ENCODE measurements around the gene ELAVL1. TPM values are rescaled to one million over a fixed set of nuclear protein-coding genes. Genes with fewer than 3 reads are reported as not detected.

Gene ELAVL1
- polyA plus RNA-seq, 2 donors, result 6.5 to 25.8 TPM

GRCh38 chr19:7982103-7982502 lies 23.3 kb downstream of the ELAVL1 start:
- WGBS, 2 donors, result 87 to 88% methylated on average over 10 of the region's 10 CpGs
- Histone ChIP-seq H3K27ac (ENCODE audit: low read depth in 2 of 2, low read length in 1 of 2) (no peak overlapping the region), H3K4me1 (ENCODE audit: control insufficient read depth in 2 of 2, insufficient read depth in 2 of 2, low read length in 1 of 2) (peaks cover under 1 to 2% of the 10 kb centered on the region in 2 donors), H3K4me3 (ENCODE audit: low read depth in 1 of 2, low read length in 2 of 2) (no peak overlapping the region), H3K9me3 (ENCODE audit: control insufficient read depth in 2 of 2, insufficient read depth in 1 of 2, low read depth in 1 of 2, low read length in 1 of 2) (no peaks in the 10 kb centered on the region), H3K36me3 (ENCODE audit: control insufficient read depth in 2 of 2, insufficient read depth in 2 of 2, low read length in 1 of 2) (peaks cover 29 to 71% of the 10 kb centered on the region in 2 donors), H3K27me3 (ENCODE audit: control insufficient read depth in 1 of 2, insufficient read depth in 2 of 2, low read length in 2 of 2) (no peaks in the 10 kb centered on the region)

- Histone ChIP-seq H3K4me1 (ENCODE audit: control insufficient read depth in 2 of 2, insufficient read depth in 2 of 2, low read length in 1 of 2) (no peaks in the 10 kb centered on the region), H3K36me3 (ENCODE audit: control insufficient read depth in 2 of 2, insufficient read depth in 2 of 2, low read length in 1 of 2) (peaks cover 29 to 73% of the 10 kb centered on the region in 2 donors), H3K9me3 (ENCODE audit: control insufficient read depth in 2 of 2, insufficient read depth in 1 of 2, low read depth in 1 of 2, low read length in 1 of 2) (no peaks in the 10 kb centered on the region), H3K27me3 (ENCODE audit: control insufficient read depth in 1 of 2, insufficient read depth in 2 of 2, low read length in 2 of 2) (no peaks in the 10 kb centered on the region), H3K27ac (ENCODE audit: low read depth in 2 of 2, low read length in 1 of 2) (no peak overlapping the region), H3K4me3 (ENCODE audit: low read depth in 1 of 2, low read length in 2 of 2) (no peak overlapping the region)
- WGBS, 2 donors, result 91 to 93% methylated on average over 7 of the region's 7 CpGs
Observed at GRCh38 chr19:7981661-7982060, 23.8 kb downstream of the ELAVL1 start.

DNA sequence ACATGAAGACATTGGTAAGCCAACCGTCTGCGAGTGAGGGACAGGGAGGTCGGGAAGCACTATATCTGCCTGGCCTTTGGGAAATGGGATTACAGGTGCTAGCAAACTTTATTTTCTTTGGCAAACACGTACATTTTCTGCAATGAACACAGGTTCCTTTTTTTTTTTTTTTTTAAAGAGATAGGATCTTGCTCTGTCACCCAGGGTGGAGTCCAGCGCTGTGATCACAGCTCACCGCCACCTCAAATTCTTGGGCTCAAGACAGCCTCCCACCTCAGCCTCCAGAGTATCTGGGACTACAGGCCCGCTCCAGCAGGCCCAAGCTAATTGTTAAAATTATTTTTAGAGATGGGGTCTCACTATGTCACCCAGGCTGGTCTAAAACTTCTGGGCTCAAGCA lies 24.2 kb downstream of the ELAVL1 start:
- peaks cover 29 to 73% of the 10 kb centered on the region in 2 donors for H3K36me3 ChIP-seq (ENCODE audit: control insufficient read depth in 2 of 2, insufficient read depth in 2 of 2, low read length in 1 of 2)
- no peaks in the 10 kb centered on the region for H3K27me3 ChIP-seq (ENCODE audit: control insufficient read depth in 1 of 2, insufficient read depth in 2 of 2, low read length in 2 of 2)
- H3K4me1 ChIP-seq (ENCODE audit: control insufficient read depth in 2 of 2, insufficient read depth in 2 of 2, low read length in 1 of 2), result no peaks in the 10 kb centered on the region
- H3K4me3 ChIP-seq (ENCODE audit: low read depth in 1 of 2, low read length in 2 of 2), result no peak overlapping the region
- H3K27ac ChIP-seq (ENCODE audit: low read depth in 2 of 2, low read length in 1 of 2), result no peak overlapping the region
- 77 to 85% methylated on average over 7 of the region's 7 CpGs for WGBS, 2 donors
- no peaks in the 10 kb centered on the region for H3K9me3 ChIP-seq (ENCODE audit: control insufficient read depth in 2 of 2, insufficient read depth in 1 of 2, low read depth in 1 of 2, low read length in 1 of 2)

- Histone ChIP-seq H3K27ac (ENCODE audit: low read depth in 2 of 2, low read length in 1 of 2) (no peak overlapping the region), H3K9me3 (ENCODE audit: control insufficient read depth in 2 of 2, insufficient read depth in 1 of 2, low read depth in 1 of 2, low read length in 1 of 2) (no peaks in the 10 kb centered on the region), H3K4me3 (ENCODE audit: low read depth in 1 of 2, low read length in 2 of 2) (no peak overlapping the region), H3K4me1 (ENCODE audit: control insufficient read depth in 2 of 2, insufficient read depth in 2 of 2, low read length in 1 of 2) (no peaks in the 10 kb centered on the region), H3K27me3 (ENCODE audit: control insufficient read depth in 1 of 2, insufficient read depth in 2 of 2, low read length in 2 of 2) (no peaks in the 10 kb centered on the region), H3K36me3 (ENCODE audit: control insufficient read depth in 2 of 2, insufficient read depth in 2 of 2, low read length in 1 of 2) (peaks cover 24 to 69% of the 10 kb centered on the region in 2 donors)
- WGBS, 2 donors, result 87 to 88% methylated on average over 12 of the region's 12 CpGs
Observed at GRCh38 chr19:7980635-7981121, 24.8 kb downstream of the ELAVL1 start.

DNA sequence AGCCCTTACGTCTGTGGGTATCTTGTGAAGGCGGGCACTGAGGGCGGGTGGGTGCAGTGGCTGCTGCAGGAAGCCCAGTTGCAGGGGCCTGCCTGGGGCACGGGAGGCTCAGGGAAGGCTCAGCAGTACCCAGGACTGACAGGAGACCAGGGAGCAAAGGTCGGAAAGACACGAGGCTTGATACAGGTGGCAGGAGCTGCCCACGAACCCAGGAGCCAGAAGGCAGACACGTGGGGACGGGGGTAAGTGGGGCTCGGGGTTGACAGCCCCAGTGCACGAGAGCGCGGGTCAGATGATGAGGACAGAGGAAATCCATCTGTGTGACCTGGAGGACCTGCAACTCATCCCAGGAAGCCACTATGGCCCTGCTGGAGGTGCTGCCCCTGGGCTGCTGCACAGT lies 25.3 kb downstream of the ELAVL1 start:
- H3K36me3 ChIP-seq (ENCODE audit: control insufficient read depth in 2 of 2, insufficient read depth in 2 of 2, low read length in 1 of 2), result peaks cover 22 to 66% of the 10 kb centered on the region in 2 donors
- H3K27ac ChIP-seq (ENCODE audit: low read depth in 2 of 2, low read length in 1 of 2), result no peak overlapping the region
- H3K27me3 ChIP-seq (ENCODE audit: control insufficient read depth in 1 of 2, insufficient read depth in 2 of 2, low read length in 2 of 2), result no peaks in the 10 kb centered on the region
- WGBS, 2 donors, result 84 to 91% methylated on average over 13 of the region's 13 CpGs
- no peaks in the 10 kb centered on the region for H3K4me1 ChIP-seq (ENCODE audit: control insufficient read depth in 2 of 2, insufficient read depth in 2 of 2, low read length in 1 of 2)
- H3K9me3 ChIP-seq (ENCODE audit: control insufficient read depth in 2 of 2, insufficient read depth in 1 of 2, low read depth in 1 of 2, low read length in 1 of 2), result no peaks in the 10 kb centered on the region
- H3K4me3 ChIP-seq (ENCODE audit: low read depth in 1 of 2, low read length in 2 of 2), result no peak overlapping the region

GRCh38 chr19:7979559-7979958 lies 25.9 kb downstream of the ELAVL1 start:
- no peaks in the 10 kb centered on the region for H3K4me1 ChIP-seq (ENCODE audit: control insufficient read depth in 2 of 2, insufficient read depth in 2 of 2, low read length in 1 of 2)
- H3K4me3 ChIP-seq (ENCODE audit: low read depth in 1 of 2, low read length in 2 of 2), result no peak overlapping the region
- H3K9me3 ChIP-seq (ENCODE audit: control insufficient read depth in 2 of 2, insufficient read depth in 1 of 2, low read depth in 1 of 2, low read length in 1 of 2), result no peaks in the 10 kb centered on the region
- 84 to 87% methylated on average over 8 of the region's 8 CpGs for WGBS, 2 donors
- no peaks in the 10 kb centered on the region for H3K27me3 ChIP-seq (ENCODE audit: control insufficient read depth in 1 of 2, insufficient read depth in 2 of 2, low read length in 2 of 2)
- H3K36me3 ChIP-seq (ENCODE audit: control insufficient read depth in 2 of 2, insufficient read depth in 2 of 2, low read length in 1 of 2), result peaks cover 22 to 69% of the 10 kb centered on the region in 2 donors
- H3K27ac ChIP-seq (ENCODE audit: low read depth in 2 of 2, low read length in 1 of 2), result no peak overlapping the region

GRCh38 chr19:7979011-7979410 lies 26.4 kb downstream of the ELAVL1 start:
- Histone ChIP-seq H3K27me3 (ENCODE audit: control insufficient read depth in 1 of 2, insufficient read depth in 2 of 2, low read length in 2 of 2) (no peaks in the 10 kb centered on the region), H3K4me1 (ENCODE audit: control insufficient read depth in 2 of 2, insufficient read depth in 2 of 2, low read length in 1 of 2) (no peaks in the 10 kb centered on the region), H3K36me3 (ENCODE audit: control insufficient read depth in 2 of 2, insufficient read depth in 2 of 2, low read length in 1 of 2) (peaks cover 22 to 67% of the 10 kb centered on the region in 2 donors), H3K4me3 (ENCODE audit: low read depth in 1 of 2, low read length in 2 of 2) (no peak overlapping the region), H3K9me3 (ENCODE audit: control insufficient read depth in 2 of 2, insufficient read depth in 1 of 2, low read depth in 1 of 2, low read length in 1 of 2) (no peaks in the 10 kb centered on the region), H3K27ac (ENCODE audit: low read depth in 2 of 2, low read length in 1 of 2) (no peak overlapping the region)
- 64 to 67% methylated on average over 10 of the region's 10 CpGs for WGBS, 2 donors

DNA sequence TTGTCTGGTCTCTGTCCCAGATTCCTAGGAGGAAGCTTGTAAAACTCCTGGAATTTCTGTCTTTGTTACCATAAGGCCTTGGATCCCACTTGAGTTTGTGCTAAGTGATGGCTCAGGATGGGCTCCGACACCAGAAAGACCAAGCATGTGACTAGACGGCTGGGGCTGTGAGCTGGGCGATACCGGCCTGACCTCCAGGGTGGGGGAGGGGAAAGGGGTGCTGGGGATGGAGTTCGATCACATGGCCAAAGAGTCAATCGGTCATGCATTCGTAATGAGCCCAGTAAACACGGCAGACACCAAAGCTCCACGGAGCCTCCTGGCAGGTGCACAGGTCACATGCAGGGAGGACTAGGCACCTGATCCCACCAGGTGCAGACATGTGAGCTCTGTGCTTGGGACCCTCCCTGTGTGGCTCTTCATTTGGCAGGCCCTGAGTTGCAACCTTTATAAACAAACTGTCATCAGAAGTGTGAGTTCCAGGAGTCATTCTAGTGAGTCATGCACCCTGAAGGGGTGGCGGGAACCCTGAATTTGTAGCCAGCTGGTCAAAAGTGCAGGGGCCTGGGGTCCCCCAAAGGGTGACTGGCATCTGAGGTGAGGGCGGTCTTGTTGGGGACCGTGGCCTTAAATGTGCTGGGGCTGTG lies 27.1 kb downstream of the ELAVL1 start:
- Histone ChIP-seq H3K4me3 (ENCODE audit: low read depth in 1 of 2, low read length in 2 of 2) (no peak overlapping the region), H3K36me3 (ENCODE audit: control insufficient read depth in 2 of 2, insufficient read depth in 2 of 2, low read length in 1 of 2) (peaks cover 22 to 65% of the 10 kb centered on the region in 2 donors), H3K4me1 (ENCODE audit: control insufficient read depth in 2 of 2, insufficient read depth in 2 of 2, low read length in 1 of 2) (no peaks in the 10 kb centered on the region), H3K27ac (ENCODE audit: low read depth in 2 of 2, low read length in 1 of 2) (no peak overlapping the region), H3K27me3 (ENCODE audit: control insufficient read depth in 1 of 2, insufficient read depth in 2 of 2, low read length in 2 of 2) (no peaks in the 10 kb centered on the region), H3K9me3 (ENCODE audit: control insufficient read depth in 2 of 2, insufficient read depth in 1 of 2, low read depth in 1 of 2, low read length in 1 of 2) (no peaks in the 10 kb centered on the region)
- WGBS, 2 donors, result 75 to 79% methylated on average over 12 of the region's 12 CpGs

- H3K9me3 ChIP-seq (ENCODE audit: control insufficient read depth in 2 of 2, insufficient read depth in 1 of 2, low read depth in 1 of 2, low read length in 1 of 2), result no peaks in the 10 kb centered on the region
- WGBS, 2 donors, result 94 to 96% methylated on average over 6 of the region's 6 CpGs
- no peaks in the 10 kb centered on the region for H3K4me1 ChIP-seq (ENCODE audit: control insufficient read depth in 2 of 2, insufficient read depth in 2 of 2, low read length in 1 of 2)
- no peak overlapping the region for H3K27ac ChIP-seq (ENCODE audit: low read depth in 2 of 2, low read length in 1 of 2)
- H3K27me3 ChIP-seq (ENCODE audit: control insufficient read depth in 1 of 2, insufficient read depth in 2 of 2, low read length in 2 of 2), result no peaks in the 10 kb centered on the region
- peaks cover 22 to 59% of the 10 kb centered on the region in 2 donors for H3K36me3 ChIP-seq (ENCODE audit: control insufficient read depth in 2 of 2, insufficient read depth in 2 of 2, low read length in 1 of 2)
- no peak overlapping the region for H3K4me3 ChIP-seq (ENCODE audit: low read depth in 1 of 2, low read length in 2 of 2)
Observed at GRCh38 chr19:7977723-7978040, 27.8 kb downstream of the ELAVL1 start.

DNA sequence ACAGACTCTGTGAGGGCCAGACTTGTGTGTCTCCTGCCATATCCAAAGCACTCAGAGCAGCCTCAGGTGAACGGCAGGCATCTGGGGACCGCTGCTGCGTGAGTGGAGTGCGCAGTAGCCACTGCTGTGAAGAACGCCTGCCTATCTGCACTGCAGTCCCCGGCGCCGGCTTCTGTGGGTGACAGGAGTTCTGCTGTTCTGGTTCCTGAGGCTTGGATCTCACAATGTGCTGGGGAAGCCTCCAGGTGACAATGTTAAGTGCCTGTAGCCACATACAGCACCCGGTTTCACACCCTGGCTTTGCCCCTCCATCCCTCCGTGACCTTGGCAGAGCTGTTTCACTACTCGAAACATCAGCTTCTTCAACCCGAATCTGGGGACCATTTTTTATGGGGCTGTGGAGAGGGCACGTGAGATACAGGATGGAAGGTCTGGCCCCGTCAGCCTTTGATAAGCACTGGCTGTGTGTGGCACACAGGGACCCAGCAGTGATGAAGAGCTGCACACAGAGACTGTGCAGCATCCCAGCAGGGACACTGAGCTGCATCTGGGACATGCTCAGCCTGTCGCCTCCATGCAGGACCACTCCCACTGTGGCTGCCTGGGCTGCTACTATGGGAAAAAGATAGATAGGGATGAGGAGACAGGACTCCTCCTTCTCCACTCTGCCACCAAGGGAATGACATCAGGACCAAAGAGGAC lies 28.3 kb downstream of the ELAVL1 start:
- H3K36me3 ChIP-seq (ENCODE audit: control insufficient read depth in 2 of 2, insufficient read depth in 2 of 2, low read length in 1 of 2), result peaks cover 22 to 59% of the 10 kb centered on the region in 2 donors
- WGBS, 2 donors, result 97% methylated on average over 15 of the region's 15 CpGs
- H3K27me3 ChIP-seq (ENCODE audit: control insufficient read depth in 1 of 2, insufficient read depth in 2 of 2, low read length in 2 of 2), result no peaks in the 10 kb centered on the region

More for the DNA sequence above, 28.3 kb downstream of the ELAVL1 start:
- no peak overlapping the region for H3K27ac ChIP-seq (ENCODE audit: low read depth in 2 of 2, low read length in 1 of 2)
- no peaks in the 10 kb centered on the region for H3K9me3 ChIP-seq (ENCODE audit: control insufficient read depth in 2 of 2, insufficient read depth in 1 of 2, low read depth in 1 of 2, low read length in 1 of 2)
- H3K4me1 ChIP-seq (ENCODE audit: control insufficient read depth in 2 of 2, insufficient read depth in 2 of 2, low read length in 1 of 2), result peaks cover 0 to 1% of the 10 kb centered on the region in 2 donors
- no peak overlapping the region for H3K4me3 ChIP-seq (ENCODE audit: low read depth in 1 of 2, low read length in 2 of 2)

Measured in esophagus (tissue), 2 donors.